NOMO-1 treated with dmso at 0.1 percent for 144 hours (cell line): ENCODE data around the gene VSTM1.

Experiments used
- DNase-seq: peaks from one replicate; lab custom pipeline; 2025; ENCODE audit not compliant: unreplicated experiment; lab: John Stamatoyannopoulos, UW

Gene VSTM1

GRCh38 chr19:54013866-54014265 lies 49.8 kb downstream of the VSTM1 start:
- no peak for DNase-seq

GRCh38 chr19:54011507-54012211 lies 52.0 kb downstream of the VSTM1 start:
- no peak for DNase-seq

- no peak for DNase-seq
Measured at GRCh38 chr19:54010474-54010873, 53.2 kb downstream of the VSTM1 start.

GRCh38 chr19:54009440-54009839 lies 54.3 kb downstream of the VSTM1 start:
- DNase-seq: no peak

GRCh38 chr19:54002495-54003315 lies 61.0 kb downstream of the VSTM1 start:
- DNase-seq: no peak

- DNase-seq: no peak
Measured at GRCh38 chr19:54001496-54001895, 62.2 kb downstream of the VSTM1 start.

- DNase-seq: no peak
Measured at GRCh38 chr19:53999694-54000093, 64.0 kb downstream of the VSTM1 start.

GRCh38 chr19:53998223-53998622 lies 65.5 kb downstream of the VSTM1 start:
- no peak for DNase-seq

GRCh38 chr19:53994811-53995210 lies 68.9 kb downstream of the VSTM1 start:
- no peak for DNase-seq

- no peak for DNase-seq
Measured at GRCh38 chr19:53993448-53993847, 70.2 kb downstream of the VSTM1 start.

GRCh38 chr19:53992815-53993214 lies 70.9 kb downstream of the VSTM1 start:
- no peak for DNase-seq

GRCh38 chr19:53992211-53992610 lies 71.5 kb downstream of the VSTM1 start:
- no peak for DNase-seq

- no peak for DNase-seq
Measured at GRCh38 chr19:53991224-53992113, 72.2 kb downstream of the VSTM1 start, which contains the start of gene CACNG6. CACNG6 (plus strand) TSS chr19:53991637; CDS start chr19:53992878, 1,241 bp downstream.
